ENCODE results near the gene SLC29A3.
"Not testable (repeated sequence)": the region's sequence is repeated elsewhere in the genome, so short reads cannot be mapped to it uniquely, and the experiment has no call there.

Gene SLC29A3

DNA sequence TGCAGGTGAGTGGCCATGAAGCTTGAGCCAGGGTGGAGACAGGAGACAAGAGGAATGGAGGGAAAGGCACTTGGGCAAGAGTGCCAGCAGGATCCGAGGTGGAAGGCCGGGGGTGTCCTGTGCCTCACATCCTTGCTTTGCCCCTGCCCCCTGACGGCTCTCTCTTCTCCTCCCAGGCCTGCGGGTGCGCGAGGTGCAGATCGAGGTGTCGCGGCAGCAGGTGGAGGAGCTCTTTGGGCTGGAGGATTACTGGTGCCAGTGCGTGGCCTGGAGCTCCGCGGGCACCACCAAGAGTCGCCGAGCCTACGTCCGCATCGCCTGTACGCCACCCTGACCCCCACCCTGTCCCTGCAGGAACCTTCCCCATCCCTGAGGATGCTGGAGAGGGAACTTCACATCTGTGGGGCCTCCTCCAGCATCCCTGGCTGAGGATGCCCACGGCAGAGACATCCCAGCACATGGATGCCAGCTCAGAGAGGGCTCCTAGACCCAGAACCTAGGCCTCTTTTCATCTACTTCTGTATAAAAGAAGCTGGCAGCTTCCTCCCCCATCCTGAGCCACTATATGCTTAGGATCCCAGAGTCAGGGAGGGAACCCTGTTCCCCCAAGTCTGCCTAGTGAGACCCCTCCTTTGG lies 34.4 kb upstream of the SLC29A3 start:
- DNase-seq = no peak

DNA sequence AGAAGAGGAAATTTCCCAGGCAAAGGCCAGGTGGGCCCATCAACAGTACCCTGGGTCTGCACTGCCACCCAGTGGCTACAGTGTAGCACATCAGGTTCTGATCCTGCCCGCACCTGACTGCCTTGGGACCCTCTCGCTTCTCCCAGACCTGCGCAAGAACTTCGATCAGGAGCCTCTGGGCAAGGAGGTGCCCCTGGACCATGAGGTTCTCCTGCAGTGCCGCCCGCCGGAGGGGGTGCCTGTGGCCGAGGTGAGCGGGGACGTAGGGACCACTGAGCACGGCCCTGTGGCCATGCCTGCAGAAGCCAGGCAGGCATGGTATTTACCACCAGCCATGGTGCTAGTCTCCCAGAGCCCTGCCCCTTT lies 33.9 kb upstream of the SLC29A3 start:
- peak in 1 of 2 experiments; percentile 47 for DNase-seq

DNA sequence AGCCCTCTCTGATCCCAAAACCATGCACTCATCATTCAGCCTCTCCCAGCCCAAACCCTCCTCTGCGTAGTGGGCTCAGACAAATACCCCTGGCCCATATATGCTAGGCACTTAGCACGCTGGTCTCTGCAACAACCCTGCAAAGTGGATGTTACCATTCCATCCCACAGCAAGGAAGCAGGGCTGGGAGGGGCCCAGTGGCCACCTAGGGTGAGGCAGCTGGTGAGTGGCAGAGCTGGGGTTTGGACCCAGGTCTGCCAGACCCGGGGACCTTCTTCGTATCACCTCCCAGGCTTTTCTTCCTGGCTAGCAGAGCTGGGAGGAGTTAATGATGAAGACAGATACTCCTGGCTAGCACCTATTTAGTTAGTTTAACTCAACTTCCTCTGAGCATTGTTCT lies 33.1 kb upstream of the SLC29A3 start:
- no peak for DNase-seq

DNA sequence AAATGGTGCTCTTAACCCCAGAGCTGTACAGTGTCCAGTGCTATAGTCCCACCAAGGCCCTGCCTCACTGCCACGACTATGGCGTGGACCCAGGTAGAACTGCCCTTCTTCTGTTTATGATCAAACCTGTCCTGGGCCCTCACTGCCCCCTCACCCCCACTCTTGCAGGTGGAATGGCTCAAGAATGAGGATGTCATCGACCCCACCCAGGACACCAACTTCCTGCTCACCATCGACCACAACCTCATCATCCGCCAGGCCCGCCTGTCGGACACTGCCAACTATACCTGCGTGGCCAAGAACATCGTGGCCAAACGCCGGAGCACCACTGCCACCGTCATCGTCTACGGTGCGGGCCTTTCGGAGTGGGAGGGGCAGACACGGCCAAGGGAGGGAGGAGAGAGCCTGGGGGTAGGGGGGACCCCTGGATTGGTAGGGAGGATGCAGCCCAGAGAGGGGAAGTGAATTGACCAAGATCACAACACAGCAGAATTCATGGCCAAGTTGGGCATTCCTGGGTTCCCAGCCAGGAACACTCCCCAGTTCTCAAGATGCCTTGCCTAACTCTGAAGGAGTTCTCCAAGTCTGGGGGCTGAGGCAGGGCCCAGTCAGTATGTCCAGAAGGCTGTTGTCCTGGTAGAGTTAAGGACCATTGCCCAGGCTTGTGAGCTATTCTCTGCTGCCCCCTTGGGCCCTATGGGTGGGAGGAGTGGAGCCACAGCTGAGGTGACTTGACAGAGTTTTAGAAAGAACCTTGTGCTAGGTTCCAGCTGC lies 32.4 kb upstream of the SLC29A3 start:
- no peak for DNase-seq

DNA sequence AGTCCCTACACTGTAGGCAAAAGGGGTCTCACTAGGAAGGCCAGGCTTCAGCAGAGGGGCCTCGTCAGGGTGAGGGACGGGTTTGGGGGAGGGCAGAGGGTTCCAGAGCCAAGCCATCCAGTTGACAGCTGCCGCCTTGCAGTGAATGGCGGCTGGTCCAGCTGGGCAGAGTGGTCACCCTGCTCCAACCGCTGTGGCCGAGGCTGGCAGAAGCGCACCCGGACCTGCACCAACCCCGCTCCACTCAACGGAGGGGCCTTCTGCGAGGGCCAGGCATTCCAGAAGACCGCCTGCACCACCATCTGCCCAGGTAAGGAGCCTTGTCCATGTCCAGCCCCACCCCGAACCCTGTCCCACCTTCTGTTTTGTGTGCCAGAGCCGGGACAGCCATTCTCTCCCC lies 31.6 kb upstream of the SLC29A3 start:
- no peak for DNase-seq

DNA sequence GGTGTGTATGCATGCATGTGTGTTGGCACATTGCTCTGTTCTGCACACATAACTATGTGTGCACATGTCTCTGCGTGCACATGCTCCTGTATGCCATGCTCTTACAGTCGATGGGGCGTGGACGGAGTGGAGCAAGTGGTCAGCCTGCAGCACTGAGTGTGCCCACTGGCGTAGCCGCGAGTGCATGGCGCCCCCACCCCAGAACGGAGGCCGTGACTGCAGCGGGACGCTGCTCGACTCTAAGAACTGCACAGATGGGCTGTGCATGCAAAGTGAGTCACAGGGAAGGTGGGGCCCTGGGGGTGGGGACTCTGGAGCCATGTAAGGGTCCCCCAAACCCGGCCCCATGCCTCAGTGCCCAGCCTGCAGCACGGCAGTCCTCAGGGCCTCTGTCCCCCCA lies 30.6 kb upstream of the SLC29A3 start:
- no peak for DNase-seq

DNA sequence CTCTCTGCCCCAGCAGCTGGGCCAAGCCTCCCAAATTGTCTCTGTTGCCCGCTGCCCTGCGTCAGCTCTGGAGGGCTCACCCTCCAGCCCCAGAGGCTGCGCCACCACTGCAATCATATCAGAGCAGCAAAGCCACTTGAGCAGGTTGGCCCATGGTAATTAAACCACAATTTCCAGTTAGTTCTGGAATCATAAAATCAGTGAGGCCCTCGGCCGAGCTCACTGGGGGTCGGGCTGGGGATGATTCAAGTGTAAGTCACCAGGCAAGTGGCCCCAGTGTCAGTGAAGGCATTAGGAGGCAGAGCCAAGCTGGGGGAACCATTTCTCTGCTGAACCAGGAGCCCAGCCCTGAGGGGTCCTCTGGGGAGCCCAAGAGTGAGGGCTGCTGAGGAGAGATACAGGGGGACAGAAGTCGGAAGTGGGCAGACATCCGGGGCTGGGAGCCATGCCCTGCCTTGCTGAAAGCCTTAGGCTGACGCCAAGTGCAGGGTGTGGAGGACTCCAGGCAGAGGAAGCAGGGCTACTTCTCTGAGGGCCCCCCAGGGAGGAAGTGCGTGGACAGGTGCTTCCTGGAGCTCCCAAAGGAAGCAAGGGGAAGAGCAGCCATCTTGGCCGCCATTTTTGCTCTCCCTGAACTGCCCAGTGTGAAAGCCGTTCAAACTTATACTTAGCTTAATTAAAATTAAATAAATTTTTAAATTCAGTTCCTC lies 29.5 kb upstream of the SLC29A3 start:
- DNase-seq = no peak

DNA sequence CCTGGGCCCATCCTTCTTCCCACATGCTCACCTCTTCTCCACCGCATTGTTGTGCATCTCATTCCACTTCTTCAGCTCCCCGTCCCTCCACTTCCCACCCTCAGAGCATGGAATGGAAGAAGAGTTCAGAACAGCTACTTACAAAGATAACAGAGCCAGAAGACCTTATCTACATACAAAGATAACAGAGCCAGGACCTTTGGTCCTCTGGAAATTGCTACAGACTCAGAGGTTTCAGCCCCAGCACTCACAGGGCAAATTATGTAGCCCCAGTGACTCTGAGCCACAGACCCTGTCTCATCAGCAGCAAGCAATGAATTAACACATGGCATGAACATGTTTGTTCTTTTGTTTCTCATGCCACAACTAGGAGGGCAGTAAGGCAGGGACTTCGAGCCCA lies 28.7 kb upstream of the SLC29A3 start:
- no peak for DNase-seq

DNA sequence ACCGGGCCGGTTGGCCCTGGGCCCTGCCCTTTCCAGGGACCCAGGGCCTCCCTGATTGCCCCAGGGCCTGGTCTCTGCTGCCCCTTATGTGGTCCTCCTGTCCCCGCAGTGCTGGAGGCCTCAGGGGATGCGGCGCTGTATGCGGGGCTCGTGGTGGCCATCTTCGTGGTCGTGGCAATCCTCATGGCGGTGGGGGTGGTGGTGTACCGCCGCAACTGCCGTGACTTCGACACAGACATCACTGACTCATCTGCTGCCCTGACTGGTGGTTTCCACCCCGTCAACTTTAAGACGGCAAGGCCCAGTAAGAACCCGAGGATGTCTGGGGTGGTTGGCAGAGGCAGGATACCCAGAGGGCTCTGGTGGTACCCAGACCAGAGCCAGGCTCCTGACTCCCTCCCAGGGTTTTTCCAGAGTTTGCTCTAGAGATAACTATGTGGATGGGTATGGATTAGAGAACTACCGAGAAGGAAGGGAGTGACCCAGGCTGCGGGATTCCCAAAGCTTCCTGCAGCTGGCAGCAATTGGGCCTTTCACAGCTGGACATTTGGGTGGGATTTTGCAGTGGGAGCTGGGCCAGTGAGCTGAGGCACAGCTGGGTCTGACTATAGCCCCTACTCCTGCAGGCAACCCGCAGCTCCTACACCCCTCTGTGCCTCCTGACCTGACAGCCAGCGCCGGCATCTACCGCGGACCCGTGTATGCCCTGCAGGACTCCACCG lies 28.1 kb upstream of the SLC29A3 start:
- DNase-seq = no peak

DNA sequence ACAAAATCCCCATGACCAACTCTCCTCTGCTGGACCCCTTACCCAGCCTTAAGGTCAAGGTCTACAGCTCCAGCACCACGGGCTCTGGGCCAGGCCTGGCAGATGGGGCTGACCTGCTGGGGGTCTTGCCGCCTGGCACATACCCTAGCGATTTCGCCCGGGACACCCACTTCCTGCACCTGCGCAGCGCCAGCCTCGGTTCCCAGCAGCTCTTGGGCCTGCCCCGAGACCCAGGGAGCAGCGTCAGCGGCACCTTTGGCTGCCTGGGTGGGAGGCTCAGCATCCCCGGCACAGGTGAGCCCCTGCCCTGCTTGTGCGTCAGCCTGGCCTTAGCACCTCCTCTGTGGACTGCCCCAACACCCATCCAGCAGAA lies 27.5 kb upstream of the SLC29A3 start:
- DNase-seq = no peak

DNA sequence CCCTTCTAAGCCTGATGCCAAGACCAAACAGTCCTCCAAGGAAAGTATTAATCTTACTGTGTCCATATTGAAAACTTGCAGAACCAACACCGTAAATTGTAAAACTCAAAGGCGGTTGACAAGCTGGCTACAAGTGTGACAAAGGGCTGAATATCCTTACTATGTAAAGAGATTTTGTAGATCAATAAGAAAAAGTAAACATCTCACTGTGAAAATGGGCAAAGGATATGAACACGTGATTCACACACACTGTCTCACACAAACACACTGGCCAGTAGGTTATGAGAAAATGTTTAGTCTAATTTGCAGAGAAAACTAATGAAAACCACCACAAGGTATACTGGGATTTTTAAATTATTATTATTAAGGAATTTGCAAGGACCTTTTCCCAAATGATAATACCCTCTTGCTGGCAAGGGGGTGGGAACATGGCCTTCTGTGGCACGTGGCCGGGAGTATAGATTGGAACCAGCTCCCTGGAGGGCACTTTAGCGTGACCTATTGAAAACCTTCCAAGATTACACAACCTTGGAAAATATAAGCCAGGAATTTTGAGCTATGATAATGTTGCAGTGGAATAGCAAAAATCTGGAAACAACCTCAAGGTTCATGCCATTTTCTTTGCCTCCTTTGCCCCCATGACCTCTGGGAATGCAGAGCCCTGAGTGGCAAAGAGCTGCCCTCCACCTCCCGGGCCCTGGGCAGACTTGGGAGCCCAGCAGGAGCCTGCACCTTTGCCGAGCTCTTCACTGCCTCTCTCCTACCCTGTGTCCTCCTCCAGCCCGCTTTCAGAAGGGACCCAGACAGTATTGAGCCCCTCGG lies 26.2 kb upstream of the SLC29A3 start:
- no peak for DNase-seq

DNA sequence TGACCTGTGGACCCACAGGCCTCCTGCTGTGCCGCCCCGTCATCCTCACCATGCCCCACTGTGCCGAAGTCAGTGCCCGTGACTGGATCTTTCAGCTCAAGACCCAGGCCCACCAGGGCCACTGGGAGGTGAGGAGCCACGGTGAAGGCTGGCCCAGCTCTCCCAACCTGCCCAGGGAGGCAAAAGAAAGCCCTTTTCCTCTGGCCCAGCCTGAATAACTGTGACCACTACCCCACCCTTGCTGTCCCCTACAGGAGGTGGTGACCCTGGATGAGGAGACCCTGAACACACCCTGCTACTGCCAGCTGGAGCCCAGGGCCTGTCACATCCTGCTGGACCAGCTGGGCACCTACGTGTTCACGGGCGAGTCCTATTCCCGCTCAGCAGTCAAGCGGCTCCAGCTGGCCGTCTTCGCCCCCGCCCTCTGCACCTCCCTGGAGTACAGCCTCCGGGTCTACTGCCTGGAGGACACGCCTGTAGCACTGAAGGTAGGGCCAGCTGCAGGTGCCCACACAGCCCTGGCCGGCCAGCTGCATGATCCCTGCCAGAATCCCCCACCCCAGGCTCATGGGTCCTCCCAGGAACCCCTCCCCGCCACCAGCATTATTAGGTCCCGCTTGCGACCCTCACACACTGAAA lies 25.5 kb upstream of the SLC29A3 start:
- peak; percentile 20 to 66 for DNase-seq

DNA sequence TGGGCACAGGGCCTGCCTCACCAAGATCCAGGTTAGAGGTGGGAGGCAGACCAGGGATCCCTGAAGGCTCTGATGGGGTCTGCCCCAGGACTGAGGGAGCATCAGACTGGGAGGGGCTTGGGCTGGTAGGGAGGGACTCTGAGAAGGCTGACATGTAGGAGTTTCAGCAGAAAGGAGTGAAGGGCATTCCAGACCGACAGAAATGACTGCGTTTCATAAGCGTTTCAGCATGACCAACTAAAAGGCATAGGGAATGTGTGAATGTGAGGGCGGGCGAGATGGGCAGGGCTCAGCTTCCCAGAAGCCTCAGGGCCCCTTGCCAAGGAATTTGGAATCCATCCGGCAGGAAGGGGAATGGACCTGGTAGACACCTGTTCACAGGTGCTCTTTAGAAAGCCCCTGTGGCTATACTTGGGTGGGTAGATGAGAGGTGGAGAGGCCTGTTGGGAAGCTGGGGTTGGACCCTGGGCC lies 24.9 kb upstream of the SLC29A3 start:
- DNase-seq = no peak

DNA sequence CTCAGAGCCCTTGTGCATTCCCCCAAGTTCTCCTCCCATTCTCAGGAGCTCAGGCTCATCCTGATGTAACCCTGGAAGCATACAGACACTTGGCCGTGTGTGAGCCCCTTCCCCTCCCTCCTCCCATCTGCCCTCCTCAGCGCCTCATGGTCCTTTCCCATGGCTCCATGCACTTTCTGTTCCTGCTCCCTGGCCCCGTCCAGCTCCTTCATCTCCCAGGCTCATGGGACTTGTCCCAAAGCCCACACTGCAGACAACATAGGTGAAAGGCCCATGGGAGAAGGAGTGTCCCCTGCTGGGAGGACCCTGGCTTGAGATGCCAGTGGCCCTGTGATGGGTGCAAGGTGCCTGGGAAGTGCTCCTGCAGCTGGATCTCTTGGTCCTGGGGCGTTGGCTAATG lies 24.2 kb upstream of the SLC29A3 start:
- DNase-seq = peak in 1 of 2 experiments; percentile 35

DNA sequence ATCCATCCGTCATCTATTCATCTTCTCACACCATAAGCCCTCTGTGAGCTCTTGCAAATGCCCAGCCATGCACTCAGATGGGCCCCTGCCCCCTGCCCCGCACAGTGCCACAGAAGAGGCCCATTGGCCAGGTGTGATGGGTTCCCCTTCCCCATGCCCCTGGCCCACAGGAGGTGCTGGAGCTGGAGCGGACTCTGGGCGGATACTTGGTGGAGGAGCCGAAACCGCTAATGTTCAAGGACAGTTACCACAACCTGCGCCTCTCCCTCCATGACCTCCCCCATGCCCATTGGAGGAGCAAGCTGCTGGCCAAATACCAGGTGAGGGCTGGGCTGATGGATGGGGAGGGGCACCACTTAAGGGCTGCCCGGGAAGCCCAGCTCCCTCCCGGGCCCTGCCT lies 23.4 kb upstream of the SLC29A3 start:
- no peak for DNase-seq

DNA sequence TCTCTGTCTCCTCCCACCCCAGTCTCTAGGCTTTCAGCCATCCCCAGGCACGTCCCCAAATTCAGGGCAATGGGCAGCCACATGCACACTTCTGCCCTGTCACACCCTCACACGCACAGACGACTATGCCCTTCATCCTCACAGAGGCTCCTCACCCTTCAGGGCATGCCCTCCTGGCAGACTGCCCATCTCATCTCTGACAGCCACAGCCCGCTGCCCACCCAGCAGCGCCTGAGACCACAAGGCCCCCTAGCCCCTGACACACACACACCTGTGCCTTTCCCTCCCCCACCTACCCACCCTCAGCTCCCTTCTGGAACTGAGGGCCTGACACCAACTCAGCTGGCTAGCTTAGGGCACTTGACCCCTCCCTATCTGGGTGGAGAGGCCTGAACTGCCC lies 23.0 kb upstream of the SLC29A3 start:
- no peak for DNase-seq

DNA sequence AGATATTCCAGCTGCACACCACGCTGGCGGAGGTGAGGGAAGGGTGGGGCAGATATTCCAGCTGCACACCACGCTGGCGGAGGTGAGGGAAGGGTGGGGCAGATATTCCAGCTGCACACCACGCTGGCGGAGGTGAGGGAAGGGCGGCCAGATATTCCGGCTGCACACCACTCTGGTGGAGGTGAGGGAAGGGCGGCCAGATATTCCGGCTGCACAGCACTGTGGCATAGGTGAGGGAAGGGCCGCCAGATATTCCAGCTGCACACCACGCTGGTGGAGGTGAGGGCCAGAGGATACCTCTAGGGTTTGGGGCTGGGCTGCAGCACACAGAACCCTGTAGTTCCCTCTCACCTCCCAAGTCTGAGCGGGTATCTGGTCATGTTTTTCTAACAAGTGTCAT lies 22.2 kb upstream of the SLC29A3 start:
- DNase-seq = not testable (repeated sequence)

DNA sequence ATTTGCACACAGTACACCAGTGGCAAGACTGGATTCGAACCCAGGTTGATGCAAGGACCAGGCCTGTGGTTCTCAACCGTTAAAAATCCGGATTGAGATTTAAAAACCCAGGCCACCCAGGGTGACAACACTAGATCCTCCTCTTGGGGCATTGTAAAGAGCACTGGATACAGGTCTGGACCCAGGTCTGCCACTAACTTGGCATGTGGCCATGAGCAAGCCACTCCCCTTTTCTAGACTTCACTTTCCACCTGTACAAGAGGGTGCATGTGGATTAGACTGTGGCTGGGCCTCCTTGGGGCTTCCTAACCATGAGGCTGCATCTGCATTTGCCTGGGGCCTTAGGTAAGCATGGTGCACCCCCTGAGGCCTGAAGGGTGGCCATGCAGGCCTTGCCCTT lies 21.7 kb upstream of the SLC29A3 start:
- no peak for DNase-seq

DNA sequence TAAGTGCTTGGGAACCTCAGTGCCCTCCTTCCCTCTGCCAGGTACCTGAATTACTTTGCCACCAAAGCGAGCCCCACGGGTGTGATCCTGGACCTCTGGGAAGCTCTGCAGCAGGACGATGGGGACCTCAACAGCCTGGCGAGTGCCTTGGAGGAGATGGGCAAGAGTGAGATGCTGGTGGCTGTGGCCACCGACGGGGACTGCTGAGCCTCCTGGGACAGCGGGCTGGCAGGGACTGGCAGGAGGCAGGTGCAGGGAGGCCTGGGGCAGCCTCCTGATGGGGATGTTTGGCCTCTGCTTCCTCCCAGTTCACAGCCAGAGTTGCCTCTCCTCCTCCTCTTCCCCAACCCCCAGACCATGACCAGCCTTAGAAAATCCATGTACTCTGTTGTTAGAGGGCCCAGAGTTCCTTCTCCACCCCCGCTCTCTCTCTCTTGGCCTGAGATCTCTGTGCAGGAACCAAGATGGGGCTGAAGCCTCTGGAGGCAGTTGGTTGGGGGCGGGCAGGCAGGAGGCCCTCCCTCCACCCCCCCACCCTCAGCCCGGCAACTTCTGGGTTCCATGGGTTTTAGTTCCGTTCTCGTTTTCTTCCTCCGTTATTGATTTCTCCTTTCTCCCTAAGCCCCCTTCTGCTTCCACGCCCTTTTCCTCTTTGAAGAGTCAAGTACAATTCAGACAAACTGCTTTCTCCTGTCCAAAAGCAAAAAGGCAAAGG lies 19.8 kb upstream of the SLC29A3 start:
- DNase-seq = no peak

DNA sequence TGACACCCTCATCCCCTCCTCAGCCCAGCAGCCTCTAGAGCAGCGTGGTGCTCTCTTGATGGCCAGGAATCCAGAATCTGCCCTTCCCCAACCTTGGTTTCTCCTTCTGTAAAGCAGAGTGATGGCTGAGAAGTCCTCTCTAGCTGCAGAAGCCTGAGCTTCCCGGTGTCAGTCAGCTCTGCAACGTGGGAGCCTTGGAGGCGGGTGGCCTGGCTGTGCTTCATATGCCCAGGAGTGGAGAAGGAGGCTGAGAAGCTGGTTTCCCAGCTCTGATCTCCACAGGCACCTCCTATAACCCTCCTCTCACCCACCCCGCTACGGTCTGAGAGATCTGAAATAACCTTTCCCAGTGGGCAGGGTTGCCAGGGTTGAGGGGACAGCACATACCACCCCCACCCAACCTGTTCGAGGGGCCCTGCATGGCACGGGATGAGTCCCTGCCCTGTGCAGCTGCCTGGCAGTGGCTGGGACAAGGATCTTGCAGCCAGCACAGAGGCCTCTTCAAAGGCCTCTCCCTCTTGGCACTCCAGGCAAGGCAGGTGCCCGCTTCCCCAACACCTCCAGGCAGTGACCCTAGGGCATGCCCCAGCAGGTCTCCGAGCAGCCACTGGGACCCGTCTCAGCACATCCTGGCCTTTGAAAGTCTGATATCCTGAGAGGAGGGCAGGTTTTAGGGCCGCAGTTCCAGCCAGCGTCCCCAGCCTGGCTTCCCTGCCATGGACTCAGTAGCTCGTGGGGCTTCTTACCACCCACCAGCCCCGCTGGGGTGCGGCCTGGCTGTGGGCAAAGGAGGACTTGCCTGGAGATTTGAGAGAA lies 18.3 kb upstream of the SLC29A3 start:
- DNase-seq = no peak

Measured in NCI-H524 (cell line).